Fibroblast of skin of left biceps (primary cell): ENCODE results near the gene TTC27.
"Not testable (repeated sequence)": the region's sequence is repeated elsewhere in the genome, so short reads cannot be mapped to it uniquely, and the experiment has no call there.

Experiments
- DNase-seq, 2 experiments: peaks; one replicate each; pipeline ENCODE4 v3.0.0-alpha.2; 2013; ENCODE audit warnings: low read depth in 2 of 2

TTC27 gene

DNA sequence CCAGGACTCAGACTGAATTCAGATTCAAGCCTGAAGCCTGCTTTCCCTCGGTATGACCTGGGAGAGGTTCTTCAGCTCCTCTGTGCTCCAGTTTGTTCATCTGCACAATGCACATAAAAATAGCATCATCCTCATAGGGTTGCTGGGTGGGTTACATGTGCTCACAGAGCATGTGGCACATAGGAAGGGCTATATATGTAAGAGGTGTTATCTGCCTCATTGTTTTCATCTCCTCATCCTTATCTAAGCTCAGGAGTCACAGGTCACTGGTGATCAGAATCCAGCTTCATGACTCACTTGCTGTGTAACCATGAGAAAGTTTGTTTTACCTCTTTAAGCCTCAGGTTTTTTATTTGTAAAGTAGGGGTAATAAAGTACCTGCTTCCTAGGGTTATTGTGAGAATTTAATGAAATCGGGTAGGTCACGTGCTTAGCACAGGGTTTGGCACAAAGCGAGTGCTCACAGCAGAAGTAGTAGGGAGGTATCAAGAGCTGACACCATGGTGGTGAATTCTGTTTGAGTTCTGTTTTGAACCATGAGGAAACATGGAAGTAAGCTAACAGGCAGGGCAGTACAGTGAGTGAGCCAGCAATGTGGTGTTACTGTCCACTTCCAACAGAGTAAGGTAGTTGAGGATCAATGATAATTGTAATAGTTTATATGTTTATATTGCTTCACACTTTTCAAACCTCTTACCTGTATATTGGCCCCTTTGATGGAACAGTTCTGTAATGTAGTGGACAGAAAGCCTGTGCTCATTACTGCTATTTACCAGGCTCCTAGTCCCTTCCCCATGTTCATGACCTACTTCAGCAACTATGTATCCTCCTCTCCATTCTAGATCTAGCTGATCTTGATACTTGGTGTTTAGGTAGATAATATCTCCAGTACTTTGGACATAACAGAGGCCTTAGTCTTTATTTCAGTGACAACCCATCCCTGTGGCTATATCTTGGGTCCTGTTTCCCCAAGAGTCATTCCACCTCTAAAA lies 177.6 kb downstream of the TTC27 start:
- DNase-seq: no peak

DNA sequence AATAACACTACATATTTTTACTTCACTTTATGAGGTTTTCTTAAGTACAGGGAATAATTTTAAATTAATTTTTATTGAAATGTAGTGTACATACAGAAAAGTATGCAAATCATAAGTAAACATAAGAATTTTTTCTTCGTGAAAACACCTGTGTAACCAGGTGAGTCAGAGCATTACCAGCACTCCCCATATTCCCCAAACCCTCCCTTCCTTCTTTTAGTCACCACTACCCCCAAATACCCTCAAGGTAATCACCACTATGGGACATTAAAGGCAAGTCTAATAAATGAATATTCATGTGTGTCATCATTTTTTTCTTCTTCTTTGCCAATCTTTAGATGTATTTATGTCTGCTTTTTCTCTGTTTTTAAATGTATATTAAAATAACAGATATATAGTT lies 179.0 kb downstream of the TTC27 start:
- no peak for DNase-seq

DNA sequence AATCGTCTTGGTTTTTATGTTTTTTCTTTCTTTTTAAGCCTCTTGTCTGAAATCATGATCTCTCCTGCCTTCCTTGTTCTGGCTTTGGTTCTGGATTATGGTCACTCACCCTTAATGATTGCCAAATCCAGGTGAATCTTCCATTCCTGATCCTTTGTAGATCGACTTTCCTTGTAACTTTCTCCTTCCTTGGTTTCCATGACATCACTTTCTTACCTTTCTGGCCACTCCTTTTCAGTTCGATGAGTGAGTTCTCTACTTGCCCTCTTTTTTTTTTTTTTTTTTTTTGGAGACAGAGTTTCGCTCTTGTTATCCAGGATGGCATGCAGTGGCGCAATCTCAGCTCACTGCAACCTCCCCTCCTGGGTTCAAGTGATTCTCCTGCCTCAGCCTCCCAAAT lies 179.8 kb downstream of the TTC27 start:
- no peak for DNase-seq

DNA sequence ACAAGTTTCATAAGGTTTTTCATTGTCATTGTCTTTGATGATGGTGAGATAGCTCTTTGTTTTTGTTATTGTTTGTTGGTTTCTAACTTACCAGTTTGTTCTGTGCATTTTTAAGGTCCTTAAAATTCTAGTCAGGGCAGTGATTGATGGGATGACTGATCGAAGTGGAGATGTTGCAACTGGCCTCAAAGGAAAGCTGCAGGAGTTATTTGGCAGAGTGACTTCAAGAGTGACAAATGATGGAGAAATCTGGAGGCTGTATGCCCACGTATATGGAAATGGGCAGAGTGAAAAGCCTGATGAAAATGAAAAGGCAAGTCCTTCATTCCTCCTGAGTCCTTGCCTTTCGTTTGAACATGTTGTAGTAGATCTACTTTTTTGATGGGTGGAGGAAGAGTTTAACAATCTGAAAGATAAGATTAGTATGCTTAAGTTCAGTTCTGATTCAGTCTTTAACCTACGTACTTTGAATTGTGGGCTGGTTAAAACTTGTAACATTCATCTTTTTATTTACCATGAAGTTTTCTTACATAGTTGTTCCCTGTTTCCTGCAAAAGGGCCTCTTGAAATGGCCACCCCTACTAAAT lies 183.2 kb downstream of the TTC27 start:
- no peak for DNase-seq

DNA sequence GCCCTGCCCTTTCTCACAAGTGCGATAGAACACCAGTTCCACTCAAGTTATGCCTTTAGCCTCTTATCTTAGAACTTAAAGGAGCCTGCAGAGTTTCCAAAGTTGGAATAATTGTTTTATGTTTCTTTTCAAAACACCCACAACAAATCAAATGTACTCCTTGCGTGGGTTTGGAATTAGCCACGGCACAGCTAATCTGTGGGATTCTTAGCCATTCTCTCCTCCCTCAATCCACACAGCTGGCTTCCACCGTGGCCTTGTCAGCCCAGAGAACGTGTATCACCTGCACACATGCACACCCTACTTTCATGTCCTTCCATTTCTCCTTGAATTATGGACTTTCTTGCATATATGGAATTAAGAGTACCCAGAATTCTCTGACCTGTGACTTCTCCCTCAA lies 183.8 kb downstream of the TTC27 start:
- DNase-seq: no peak

DNA sequence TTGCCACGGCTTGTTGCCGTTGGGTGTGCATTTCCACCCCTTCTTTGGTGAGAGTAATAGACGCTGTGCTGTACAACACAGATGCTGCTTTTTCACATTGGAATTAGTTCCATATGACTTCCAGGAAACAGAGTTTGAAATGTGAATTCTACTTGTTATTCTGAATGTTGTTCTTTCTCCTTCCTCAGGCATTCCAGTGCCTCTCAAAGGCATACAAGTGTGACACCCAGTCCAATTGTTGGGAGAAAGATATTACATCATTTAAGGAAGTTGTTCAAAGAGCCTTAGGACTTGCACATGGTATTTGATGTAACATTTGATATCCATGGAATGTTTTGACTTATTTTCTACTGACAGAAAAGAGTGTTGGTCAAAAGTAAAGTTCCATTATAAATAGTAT lies 184.5 kb downstream of the TTC27 start:
- DNase-seq: peak; percentile 43 to 47

DNA sequence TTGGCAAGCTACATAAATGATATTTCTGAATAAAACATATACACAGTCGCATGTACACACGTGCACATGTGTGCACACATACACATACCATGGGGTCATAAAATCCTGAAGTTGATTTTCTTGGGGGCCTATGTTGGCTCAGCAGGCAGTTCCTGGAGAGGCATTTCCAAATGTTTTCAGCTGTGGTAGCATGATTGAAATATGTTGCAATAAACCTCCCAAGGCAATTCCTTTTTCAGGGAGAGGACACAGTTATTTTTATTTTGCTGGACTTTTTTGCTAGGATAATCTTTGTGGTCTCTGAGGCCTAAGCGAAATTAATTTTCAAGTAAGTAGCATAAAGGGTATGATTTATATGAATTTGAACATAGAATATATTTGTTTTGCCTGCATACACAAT lies 192.2 kb downstream of the TTC27 start:
- no peak for DNase-seq

DNA sequence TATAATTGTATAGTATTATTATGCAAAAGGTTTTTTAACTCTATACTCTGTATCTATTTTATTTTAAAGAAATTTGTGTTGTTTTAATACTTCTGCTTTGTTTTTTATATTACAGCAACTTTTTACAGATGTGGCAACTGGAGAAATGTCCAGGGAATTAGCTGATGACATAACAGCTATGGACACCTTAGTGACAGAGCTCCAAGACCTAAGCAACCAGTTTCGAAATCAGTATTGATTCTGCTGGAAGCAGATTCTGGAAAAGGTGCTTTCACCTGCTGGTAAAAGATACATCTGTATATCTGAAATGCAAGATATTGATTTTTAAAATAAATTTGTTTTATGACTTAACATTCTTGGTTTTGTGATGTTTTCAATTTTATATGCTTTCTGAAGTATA lies 192.9 kb downstream of the TTC27 start:
- DNase-seq: no peak

DNA sequence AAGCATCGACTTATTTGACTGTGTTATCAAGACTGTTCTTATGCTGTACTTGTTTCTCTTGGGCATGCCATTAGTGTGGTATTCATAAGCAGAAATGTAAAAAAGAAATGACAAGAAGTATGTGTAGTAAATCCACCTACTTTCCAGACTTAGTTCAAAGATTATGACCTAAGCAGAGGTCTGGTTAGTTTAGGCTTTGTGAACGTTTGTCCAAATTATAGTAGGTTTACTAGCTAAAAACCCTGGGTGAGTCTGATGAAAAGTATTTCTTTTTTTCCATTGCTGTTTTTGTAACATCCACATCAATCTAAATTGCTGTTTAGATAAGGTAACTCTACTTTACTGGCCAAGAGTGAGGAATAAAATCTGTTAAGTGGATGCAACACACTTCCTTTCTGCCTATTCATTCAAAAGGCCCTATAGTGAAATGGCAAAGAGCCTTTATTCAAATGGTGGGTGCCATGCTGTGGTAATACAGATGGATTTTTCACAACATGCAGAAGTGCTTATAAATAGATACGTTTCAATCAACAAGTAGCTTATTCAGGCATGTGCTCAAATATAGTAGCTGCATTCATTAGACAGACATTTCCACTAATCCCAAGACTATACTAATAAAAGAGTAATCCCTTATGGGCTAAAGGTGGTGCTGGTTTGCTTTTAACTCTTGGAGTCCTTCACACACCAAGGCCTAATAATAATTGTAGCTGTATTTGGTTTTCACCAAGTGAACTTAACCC lies 196.4 kb downstream of the TTC27 start:
- DNase-seq: no peak

DNA sequence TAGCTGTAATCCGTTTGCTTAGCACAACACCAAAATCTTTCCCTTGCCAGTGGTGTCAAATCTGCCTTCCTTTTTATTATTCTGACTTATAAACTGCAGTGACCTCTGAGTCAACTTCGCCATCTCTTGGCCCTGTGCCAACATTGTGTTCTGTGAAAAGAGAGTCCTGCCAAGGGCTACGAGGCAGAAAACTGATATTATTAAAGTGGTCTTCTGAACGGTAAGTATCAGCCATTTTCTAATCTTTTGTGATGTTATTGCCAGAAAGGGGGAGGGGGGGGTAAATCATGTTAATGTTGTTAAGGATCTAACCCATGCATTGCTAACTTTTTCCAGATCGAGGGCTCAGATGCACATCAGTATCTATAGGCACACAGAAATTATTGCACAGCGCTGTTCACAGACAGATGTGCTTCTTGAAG lies 197.5 kb downstream of the TTC27 start:
- no peak for DNase-seq

DNA sequence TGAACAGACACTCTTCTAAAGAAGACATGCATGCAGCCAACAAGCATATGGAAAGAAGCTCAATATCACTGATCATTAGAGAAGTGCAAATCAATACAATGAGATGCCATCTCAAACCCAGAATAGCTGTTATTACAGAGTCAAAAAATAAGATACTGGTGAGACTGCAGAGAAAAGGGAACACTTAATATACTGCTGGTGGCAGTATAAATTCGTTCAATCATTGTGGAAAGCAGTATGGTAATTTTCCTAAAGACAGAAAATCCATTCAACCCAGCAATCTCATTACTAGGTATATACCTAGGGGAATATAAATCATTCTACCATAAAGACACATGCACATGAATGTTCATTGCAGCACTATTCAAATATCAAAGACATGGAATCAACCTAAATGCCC lies 202.3 kb downstream of the TTC27 start:
- no peak for DNase-seq

DNA sequence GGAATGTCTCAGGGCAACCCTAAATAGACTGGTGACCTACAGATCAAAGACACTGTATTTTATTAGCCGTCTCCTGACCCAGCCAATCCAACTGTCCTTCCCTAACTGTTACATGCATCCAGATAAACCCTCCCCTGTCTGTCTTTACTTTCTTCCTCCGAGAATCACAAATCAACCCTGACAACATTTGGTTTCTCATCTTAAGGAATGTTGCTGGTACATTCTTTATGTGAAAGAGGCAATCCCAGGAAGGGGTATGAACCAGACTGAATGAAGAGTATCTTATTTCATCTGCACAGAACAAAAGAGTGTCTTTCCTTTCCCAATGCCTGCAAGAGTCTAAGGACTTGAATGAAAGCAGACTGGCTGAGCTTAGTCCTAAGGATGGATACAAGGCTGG lies 205.0 kb downstream of the TTC27 start:
- DNase-seq: peak; percentile 62 to 64

DNA sequence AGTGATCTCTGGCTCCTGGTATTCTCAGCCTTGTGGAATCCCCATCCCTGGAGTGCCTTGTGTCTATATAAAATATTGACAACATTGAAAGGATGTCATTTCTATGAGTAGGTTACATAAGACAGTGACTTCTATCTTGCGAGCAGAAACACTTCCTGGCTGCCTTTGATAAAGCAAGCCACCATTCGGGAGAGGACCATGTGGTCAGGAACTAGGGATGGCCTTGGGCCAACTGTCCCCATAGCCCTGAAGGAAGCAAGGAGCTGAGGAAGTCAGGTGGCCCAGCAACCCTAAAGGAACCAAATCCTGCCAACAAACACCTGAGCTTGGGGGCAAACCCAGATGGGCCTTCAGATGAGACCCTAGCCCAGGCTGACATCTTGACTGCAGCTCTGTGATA lies 205.9 kb downstream of the TTC27 start:
- no peak for DNase-seq

DNA sequence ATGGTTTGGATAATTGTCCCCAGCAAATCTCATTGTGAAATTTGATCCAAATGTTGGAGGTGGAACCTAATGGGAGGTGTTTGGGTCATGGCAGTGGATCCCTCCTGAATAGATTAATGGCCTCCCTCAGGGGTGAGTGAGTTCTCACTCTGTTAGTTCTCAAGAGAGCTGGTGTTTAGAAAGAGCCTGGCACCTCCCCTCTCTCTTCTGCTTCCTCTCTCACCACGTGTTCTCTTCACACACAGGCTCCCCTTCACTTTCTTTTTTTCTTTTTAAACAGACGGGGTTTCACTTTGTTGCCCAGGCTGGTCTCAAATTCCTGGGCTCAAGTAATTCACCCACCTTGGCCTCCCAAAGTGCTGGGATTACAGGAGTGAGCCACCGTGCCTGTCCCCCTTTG lies 207.3 kb downstream of the TTC27 start:
- DNase-seq: no peak

DNA sequence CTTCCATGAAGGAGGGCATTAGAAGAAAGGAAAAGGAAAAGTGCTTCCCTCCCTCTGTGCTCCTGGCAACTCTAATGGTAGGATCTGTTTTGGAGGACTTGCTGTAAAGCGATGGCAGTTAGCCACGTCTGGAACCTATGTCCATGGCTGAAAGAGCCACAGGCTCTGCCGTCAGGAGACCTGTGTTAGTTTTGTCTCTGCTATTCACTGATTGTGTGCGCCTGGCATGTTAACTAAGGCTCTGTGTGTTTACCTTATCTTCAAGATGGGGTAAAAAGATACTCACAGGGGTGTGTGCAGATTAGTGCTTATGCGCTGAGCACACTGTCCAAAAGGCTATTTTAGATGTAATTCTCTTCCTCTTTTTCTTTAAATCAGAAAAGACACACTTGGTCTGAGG lies 209.1 kb downstream of the TTC27 start:
- DNase-seq: no peak

DNA sequence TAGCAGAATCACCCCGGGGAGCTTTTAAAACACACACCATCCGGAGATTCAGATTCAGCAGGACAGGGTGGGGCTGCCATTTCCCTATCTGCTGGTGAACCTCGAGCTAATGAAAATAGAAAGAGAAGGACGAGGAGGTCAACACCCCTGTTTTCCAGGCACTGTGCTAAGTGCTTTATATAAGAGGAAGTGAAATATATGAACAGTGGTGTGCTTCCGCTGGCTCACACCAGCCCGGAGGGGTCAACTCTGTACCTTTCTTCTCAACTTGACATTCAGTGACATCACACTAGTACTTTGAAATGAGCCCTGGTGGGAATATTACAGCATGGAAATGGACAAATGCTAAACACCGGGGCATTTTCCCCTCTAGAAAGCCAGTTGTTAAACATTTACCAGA lies 210.6 kb downstream of the TTC27 start:
- no peak for DNase-seq

DNA sequence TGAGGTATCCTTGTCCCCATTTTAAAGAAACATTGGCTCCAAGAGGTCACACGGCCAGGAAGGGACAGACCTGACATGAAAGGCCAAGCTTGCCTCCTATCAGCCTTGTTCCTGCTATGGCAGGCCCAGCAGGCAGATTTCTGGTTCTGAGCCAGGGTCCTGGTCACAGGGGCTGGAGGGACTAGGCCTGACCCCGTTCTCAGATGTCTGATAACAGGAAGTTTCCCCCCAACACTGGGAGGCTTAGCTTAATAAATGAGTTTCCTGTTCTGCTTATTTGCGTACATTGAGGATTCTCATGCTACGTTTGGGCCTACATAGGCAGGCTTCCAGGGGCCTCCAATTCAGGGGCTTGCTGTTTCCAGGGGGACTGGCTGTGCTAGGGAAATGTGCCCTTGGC lies 211.1 kb downstream of the TTC27 start:
- no peak for DNase-seq

DNA sequence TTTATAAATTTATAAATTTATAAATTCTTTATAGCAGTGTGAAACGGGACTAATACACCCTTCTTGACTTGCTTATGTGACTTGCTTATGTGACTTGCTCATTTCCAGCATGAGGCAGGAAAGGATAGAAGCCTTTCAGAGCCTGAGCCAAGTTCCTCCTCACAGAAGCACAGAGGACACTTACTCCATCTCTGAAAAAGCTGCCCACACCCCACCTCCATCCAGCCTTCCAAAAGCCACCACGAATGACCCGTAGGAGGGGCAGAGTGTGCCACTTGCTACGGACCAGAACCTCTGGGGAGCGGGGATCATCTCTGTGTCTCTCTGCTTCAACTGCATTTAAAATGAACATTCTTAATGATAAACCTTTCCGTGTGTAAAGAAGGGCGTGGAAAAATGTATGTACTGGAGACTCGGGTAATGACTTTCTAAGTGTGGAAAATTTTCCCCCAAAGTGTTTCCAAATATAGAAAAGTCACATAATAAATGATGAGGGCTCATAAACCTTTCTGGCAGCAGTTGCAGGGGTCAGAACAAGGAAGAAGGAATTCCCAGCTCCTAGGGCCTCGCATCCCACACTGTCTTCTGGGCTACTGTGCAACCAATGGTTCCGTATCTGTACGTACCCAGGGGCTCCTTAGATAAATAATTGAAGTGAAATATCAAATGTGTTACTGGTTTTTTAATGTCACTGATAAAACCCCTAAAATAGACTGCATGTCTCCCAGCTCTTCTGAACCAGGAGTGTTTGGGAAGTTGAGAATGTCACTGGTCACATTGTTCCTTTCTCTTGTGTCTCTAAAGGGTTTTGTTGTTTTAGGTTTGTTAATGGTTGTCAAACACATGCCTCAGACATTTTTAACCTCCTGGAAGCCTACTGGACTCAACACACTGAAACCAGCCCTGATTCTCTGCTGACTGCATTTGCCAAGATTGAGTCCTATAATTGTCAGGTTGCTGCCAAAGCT lies 214.4 kb downstream of the TTC27 start:
- no peak for DNase-seq

DNA sequence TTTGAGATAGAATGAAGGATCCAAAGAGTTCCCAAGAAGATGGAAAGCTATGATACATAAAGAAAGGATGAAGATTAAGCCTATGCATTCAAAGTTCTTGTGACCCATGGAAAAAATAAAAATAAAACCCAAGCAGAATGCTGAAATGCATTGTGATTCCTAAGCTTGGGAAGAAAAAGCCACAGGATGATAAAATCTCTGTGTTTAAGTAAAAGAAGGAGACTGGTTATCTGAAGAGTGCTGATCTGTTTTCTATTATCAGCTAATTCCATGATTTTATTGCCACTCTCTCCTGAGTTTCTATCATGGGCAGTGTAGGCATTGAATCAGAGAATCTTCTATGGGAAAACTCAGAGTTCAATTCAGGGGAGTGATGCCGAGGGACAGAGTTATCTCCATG lies 215.8 kb downstream of the TTC27 start:
- DNase-seq: no peak

DNA sequence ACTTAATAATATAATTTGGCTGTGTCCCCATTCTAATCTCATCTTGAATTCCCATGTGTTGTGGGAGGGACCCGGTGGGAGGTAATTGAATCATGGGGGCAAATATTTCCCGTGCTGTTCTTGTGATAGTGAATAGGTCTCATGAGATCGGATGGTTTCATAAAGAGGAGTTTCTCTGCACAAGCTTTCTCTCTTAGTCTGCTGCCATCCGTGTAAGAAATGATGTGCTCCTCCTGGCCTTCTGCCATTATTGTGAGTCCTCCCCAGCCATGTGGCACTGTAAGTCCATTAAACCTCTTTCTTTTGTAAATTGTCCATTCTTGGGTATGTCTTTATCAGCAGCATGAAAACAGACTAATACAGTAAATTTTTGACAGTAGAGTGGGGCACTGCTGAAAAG lies 216.4 kb downstream of the TTC27 start:
- DNase-seq: no peak

DNA sequence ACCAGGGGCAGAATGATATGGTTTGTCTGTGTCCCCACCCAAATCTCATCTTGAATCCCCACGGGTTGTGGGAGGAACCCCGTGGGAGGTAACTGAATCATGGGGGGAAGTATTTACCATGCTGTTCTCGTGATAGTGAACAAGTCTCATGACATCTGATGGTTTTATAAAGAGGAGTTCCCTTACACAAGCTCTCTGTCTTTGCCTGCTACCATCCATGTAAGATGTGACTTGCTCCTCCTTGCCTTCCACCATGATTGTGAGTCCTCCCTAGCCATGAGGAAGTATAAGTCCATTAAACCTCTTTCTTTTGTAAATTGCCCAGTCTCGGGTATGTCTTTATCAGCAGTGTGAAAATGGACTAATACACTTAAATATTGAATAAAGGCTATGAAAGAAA lies 218.4 kb downstream of the TTC27 start:
- not testable (repeated sequence) for DNase-seq
